Skeletal muscle tissue (tissue), 4 donors: ENCODE results near the gene NUDT14. TPM values are rescaled to one million over a fixed set of nuclear protein-coding genes. Genes with fewer than 3 reads are reported as not detected.

Experiments
- H3K27ac ChIP-seq: one replicate; pipeline ENCODE4 v1.7.0; 2013; ENCODE audit warnings: mild to moderate bottlenecking, low read depth, low read length, inconsistent platforms
- H3K27me3 ChIP-seq, 3 donors: one replicate each; pipeline ENCODE4 v1.7.0; 2013; ENCODE audit warnings: low read length in 3 of 3; ENCODE audit not compliant: control insufficient read depth in 3 of 3, insufficient read depth in 3 of 3
- H3K36me3 ChIP-seq, 3 donors: one replicate each; pipeline ENCODE4 v1.7.0; 2013; ENCODE audit warnings: low read length in 3 of 3; ENCODE audit not compliant: control insufficient read depth in 3 of 3, insufficient read depth in 3 of 3
- H3K4me1 ChIP-seq, 3 donors: one replicate each; pipeline ENCODE4 v1.7.0; 2013; ENCODE audit warnings: low read length in 3 of 3, mild to moderate bottlenecking in 3 of 3; ENCODE audit not compliant: control insufficient read depth in 3 of 3, insufficient read depth in 3 of 3
- H3K4me3 ChIP-seq, 3 donors: one replicate each; pipeline ENCODE4 v1.7.0; 2013; ENCODE audit warnings: low read length in 3 of 3
- H3K9ac ChIP-seq, 3 donors: one replicate each; pipeline ENCODE4 v1.7.0; 2013; ENCODE audit warnings: low read length in 3 of 3, mild to moderate bottlenecking in 3 of 3, moderate library complexity in 2 of 3, low read depth in 1 of 3
- H3K9me3 ChIP-seq, 3 donors: one replicate each; pipeline ENCODE4 v1.7.0; 2013; ENCODE audit warnings: low read length in 3 of 3; ENCODE audit not compliant: control insufficient read depth in 3 of 3
- total RNA-seq: library from RNA; depleted of rRNA; stranded (reverse); fragments of >200 nt; gene quantifications from one replicate; pipeline ENCODE4 v1.2.3, GENCODE V29; 2014
- donor health status: Osteomylitis.

Gene NUDT14
- total RNA-seq, 1 donor from 2014 or later = 17.2 TPM

DNA sequence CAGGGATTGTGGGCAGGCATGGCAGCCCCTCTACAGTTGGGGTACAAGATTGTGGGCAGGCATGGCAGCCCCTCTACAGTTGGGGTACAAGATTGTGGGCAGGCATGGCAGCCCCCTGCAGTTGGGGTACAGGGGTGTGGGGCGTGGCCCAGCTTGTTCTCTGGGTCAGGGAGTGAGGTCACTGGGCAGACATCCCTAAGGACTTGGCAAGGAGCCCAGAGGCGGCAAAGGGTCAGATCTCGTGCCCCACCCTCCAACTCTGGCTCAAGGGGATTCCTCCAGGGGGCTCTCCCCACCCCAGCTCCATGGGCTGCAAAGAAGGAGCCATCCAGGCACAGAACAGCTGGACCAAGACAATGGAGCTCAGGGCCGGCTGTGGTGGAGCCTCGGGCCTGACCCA, 25.8 kb upstream of the NUDT14 start:
- H3K36me3 ChIP-seq = peaks cover 8 to 12% (median 10%) of the 10 kb centered on the region in 3 donors
- no peak overlapping the region for H3K9ac ChIP-seq
- no peak overlapping the region for H3K27ac ChIP-seq
- no peaks in the 10 kb centered on the region for H3K9me3 ChIP-seq
- H3K27me3 ChIP-seq = no peaks in the 10 kb centered on the region
- H3K4me1 ChIP-seq = peaks cover 27 to 49% (median 39%) of the 10 kb centered on the region in 3 donors
- no peak overlapping the region for H3K4me3 ChIP-seq

DNA sequence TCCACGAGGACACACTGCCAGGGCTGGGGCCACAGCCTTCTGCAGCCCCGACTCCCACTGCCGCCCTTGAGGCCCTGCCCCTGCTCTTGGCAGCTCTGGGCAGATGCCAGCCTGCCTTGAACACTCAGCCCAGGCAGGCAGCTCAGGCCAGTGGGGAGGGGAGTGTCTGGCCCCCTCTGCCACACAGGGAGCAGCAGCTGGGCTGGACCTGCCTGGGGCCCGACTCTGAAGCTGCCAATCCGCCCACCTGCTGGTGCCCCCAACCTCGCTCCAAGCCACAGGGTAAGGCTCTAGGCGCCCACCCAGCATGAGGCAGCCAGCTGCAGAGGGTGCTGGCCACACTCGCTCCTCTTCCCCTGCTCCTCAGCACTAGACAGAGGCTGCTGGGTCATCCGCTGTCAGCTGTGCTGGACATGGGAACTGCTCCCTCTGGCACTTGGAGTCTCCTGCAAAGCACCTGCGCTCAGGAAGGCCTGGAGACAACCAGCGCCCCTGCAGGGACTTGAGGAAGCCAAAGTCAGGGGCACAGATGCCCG, 24.6 kb upstream of the NUDT14 start:
- Histone ChIP-seq H3K27ac (no peak overlapping the region), H3K36me3 (peaks cover 5 to 7% (median 7%) of the 10 kb centered on the region in 3 donors), H3K4me1 (peaks cover 27 to 61% (median 43%) of the 10 kb centered on the region in 3 donors)

DNA sequence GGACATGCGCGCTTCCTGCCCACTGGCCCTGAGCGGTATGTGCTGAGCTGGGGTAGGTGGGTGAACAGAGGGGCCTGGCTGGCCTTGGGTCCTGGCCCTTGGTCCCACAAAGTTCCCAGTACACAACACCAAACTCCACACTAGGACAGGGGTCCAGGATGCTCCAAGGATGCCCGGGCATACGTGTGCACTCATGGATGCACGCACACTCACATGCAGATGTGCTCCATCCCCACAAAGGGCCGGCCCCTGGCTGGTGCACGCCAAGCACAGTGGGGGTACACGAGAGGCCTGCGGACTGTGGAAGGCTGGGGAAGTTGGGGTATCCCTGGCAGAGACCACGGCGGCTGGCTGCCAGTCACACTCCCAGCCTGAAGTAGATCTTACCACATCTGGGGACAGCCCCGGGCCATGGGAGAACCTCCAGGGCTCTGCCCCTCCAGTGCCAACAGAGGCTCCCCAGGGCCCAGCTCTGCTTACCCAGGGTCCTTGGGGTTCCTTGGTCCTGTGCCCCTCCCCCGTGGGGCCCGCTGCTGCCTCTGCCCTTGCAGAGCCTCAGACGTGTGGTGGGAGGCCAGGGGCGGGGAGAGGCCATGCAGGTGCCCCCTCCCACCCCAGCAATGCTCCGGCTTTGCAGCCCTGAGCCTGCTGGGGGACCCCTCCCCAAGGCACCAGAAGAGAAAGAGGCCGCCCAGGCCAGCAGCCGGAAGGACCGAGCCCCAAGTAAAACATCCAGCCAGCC, 24.0 kb upstream of the NUDT14 start:
- Histone ChIP-seq H3K4me1 (peaks cover 27 to 64% (median 43%) of the 10 kb centered on the region in 3 donors), H3K4me3 (no peak overlapping the region), H3K27ac (no peak overlapping the region), H3K36me3 (peaks cover 2 to 3% (median 3%) of the 10 kb centered on the region in 3 donors), H3K9ac (peak overlapping the region in 1 of 3 donors; percentile 40), H3K27me3 (peaks cover 8 to 17% (median 15%) of the 10 kb centered on the region in 3 donors), H3K9me3 (no peaks in the 10 kb centered on the region)

More for the DNA sequence above, 24.6 kb upstream of the NUDT14 start:
- Histone ChIP-seq H3K9me3 (no peaks in the 10 kb centered on the region), H3K9ac (no peak overlapping the region), H3K4me3 (no peak overlapping the region), H3K27me3 (peaks cover 3 to 11% (median 9%) of the 10 kb centered on the region in 3 donors)

DNA sequence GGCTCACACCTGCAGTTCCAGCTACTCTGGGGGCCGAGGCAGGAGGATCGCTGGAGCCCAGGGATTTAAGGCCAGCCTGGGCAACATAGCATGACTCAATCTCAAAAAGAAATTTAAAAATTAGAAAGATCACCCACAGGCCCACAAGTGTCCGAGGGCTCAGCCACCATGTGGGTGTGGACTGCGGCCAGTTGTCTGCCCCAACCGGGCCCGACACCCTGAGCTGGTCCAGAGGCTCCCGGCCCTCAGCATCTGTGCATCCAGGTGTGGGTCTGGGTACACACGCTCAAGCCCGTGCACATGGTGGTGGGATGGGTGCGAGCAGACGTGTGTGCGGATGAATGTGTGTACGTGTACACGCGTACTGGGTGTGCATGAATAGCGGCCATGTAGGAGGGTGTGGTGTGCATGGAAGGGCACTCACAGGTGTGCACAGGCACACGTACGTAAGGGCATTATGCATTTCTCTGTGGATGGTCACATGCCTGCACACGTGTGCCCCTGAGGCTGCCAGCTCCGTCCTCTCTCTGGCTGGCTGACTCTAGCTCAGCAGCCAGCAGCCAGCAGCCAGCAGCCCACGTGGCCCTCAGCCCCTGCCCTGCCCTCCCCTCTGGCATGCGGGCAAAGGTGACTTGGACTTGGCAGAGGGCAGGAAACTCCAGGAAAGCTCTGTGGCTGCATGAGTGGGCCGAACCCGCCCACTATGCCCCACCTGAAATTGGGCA, 23.3 kb upstream of the NUDT14 start:
- Histone ChIP-seq H3K4me1 (peaks cover 27 to 68% (median 49%) of the 10 kb centered on the region in 3 donors), H3K9me3 (no peaks in the 10 kb centered on the region), H3K4me3 (peak overlapping the region in 2 of 3 donors; percentile 45 to 58), H3K9ac (peak overlapping the region in 1 of 3 donors; percentile 60), H3K36me3 (no peaks in the 10 kb centered on the region), H3K27ac (no peak overlapping the region), H3K27me3 (peaks cover 16 to 24% (median 23%) of the 10 kb centered on the region in 3 donors)

DNA sequence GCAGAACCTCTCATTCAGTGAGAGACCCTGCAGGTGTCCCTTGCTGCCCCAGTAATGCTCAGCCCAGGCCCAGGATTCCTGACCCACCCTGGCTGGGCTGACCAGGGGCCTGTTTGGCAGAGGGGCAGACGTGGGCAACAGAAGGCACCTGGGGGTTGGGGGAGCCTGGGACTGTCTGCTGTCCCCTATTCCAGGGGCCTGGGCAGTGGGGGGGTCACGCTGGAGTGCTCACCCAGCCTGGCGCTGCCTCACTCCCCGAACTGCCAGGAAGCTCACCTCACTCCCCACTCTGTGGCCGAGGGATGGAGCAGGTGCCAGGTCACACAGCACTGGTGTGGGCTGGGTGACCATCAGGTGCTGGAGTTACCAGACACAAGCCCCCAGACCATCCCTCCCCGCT, 22.6 kb upstream of the NUDT14 start:
- Histone ChIP-seq H3K9me3 (no peaks in the 10 kb centered on the region), H3K27ac (no peak overlapping the region), H3K9ac (no peak overlapping the region), H3K36me3 (no peaks in the 10 kb centered on the region), H3K4me3 (no peak overlapping the region), H3K27me3 (peaks cover 22 to 31% (median 29%) of the 10 kb centered on the region in 3 donors), H3K4me1 (peaks cover 27 to 75% (median 52%) of the 10 kb centered on the region in 3 donors)

DNA sequence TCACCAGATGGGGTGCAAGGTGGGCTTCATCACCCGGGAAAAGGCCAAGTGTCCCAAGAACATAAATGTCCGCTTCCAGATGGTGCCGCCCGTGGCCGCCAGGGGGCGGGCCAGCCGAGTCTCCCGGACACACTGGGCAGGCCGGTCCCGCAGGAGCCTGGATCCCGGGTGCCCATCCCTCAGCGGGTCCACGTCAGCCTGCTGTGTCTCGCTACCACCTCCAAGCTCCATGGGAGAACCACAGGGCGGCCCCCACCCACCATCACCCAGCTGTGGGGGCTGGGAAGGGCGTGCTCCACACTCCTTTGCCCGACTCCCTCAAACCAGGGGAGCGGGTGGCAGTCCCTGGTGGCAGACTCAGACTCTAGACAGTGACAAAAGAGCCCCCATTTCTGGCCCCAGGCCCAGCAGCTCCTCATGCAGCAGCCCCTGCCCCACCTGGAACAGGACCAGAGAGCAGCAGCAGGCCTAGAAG, 22.0 kb upstream of the NUDT14 start:
- Histone ChIP-seq H3K4me3 (no peak overlapping the region), H3K9ac (peak overlapping the region in 1 of 3 donors; percentile 25), H3K9me3 (no peaks in the 10 kb centered on the region), H3K27me3 (peaks cover 28 to 37% (median 35%) of the 10 kb centered on the region in 3 donors), H3K36me3 (no peaks in the 10 kb centered on the region), H3K4me1 (peaks cover 27 to 81% (median 58%) of the 10 kb centered on the region in 3 donors), H3K27ac (no peak overlapping the region)

DNA sequence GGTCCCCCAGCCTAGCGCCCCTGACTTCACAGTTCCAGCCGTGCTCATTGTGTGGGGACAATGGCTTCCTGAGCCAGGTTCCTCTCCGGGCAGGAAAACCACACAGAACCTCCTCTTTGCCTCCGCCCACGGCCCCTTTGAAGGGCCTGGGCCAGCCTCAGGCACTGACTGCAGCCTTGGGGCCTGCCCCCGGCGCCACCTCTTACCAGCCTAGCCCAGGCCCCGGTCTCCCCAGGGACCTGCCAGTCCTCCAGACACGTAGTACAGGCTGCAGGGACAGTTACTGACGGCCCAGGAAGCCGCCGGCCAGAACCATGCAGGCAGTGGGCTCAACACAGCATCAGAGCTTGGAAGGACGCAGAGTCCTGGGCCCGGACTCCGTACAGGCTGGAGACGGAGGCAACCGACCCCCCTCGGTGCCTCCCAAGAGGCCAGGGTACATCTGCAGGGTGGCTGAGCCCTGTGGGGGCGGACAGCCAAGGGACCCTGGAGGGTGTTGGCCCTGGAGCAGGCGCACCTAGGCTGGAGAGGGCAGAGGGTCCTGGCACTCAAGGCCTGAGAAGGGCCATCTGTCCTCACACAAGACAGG, 20.9 kb upstream of the NUDT14 start:
- H3K9me3 ChIP-seq = no peaks in the 10 kb centered on the region
- H3K27ac ChIP-seq = no peak overlapping the region
- H3K27me3 ChIP-seq = peaks cover 38 to 45% (median 40%) of the 10 kb centered on the region in 3 donors
- no peak overlapping the region for H3K4me3 ChIP-seq
- H3K9ac ChIP-seq = peak overlapping the region in 1 of 3 donors; percentile 45
- peaks cover 31 to 75% (median 67%) of the 10 kb centered on the region in 3 donors for H3K4me1 ChIP-seq
- H3K36me3 ChIP-seq = no peaks in the 10 kb centered on the region

DNA sequence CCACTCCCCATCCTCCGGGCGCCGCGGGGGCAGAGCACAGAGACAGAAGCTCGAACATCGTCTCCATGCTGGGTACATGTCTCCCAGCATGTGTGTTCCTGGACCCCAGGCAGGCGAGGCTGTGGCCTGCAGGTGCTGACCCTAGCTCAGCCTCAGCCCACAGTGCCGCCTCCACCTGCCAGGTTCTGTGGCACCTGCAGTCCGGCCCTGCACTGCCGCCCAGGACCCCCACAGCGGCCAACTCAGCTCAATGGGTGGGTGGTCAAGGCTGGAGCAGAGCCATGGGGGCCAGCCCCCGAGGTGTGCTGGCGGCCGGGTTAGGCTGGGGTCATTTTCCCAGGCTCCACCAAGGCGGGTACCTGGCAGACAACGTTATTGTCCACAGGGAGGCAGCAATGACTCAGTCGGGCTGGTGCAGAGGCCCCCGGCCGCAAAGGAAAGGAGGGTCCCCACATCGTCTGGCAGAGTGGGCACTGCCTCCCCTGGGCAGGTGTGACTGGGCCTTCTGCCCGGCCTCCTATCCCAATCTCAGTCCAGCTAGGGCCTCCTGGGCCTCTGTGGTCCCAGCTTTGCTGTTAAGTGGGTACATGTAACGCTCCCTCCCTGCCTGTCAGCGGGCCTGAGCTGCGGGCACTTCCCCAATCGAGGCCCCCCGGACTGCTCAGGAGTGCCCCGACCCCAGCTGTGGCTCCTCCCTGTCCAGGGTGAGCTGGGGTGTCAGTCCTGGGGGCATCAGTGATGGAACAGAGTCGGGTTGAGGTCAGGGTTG, 20.2 kb upstream of the NUDT14 start:
- Histone ChIP-seq H3K9me3 (no peaks in the 10 kb centered on the region), H3K27me3 (peaks cover 38 to 51% (median 44%) of the 10 kb centered on the region in 3 donors), H3K36me3 (no peaks in the 10 kb centered on the region), H3K9ac (peak overlapping the region in 1 of 3 donors; percentile 45), H3K4me3 (no peak overlapping the region), H3K27ac (no peak overlapping the region), H3K4me1 (peaks cover 34 to 72% (median 70%) of the 10 kb centered on the region in 3 donors)

DNA sequence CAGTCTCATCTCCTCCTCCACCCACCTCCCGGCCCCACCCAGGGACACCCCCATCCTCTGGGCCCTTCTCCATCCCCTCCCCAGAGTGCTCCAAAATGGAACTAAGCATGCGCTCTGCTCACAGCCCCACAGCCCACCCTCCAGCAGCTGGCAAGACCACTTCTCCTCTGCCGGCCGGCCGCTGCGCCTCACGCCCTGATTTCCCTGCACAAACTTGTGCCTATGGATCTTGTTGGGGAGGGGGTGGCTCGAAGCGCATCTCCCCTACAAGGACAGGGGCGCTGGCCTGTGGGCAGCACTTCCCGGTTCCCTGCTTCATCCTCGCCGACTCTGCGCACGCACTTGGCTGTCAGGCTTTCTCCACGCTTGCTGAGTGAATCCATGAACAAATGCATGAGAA, 19.5 kb upstream of the NUDT14 start:
- no peaks in the 10 kb centered on the region for H3K9me3 ChIP-seq
- peaks cover 43 to 58% (median 51%) of the 10 kb centered on the region in 3 donors for H3K27me3 ChIP-seq

More for the DNA sequence above, 19.5 kb upstream of the NUDT14 start:
- Histone ChIP-seq H3K27ac (no peak overlapping the region), H3K9ac (no peak overlapping the region), H3K4me3 (no peak overlapping the region), H3K4me1 (peaks cover 37 to 72% (median 72%) of the 10 kb centered on the region in 3 donors), H3K36me3 (no peaks in the 10 kb centered on the region)
